ENCODE results near the gene MUC6. TPM values are rescaled to one million over a fixed set of nuclear protein-coding genes. Genes with fewer than 3 reads are reported as not detected.

MUC6 gene
- total RNA-seq, 1 donor from 2014 or later: 0.09 TPM

GRCh38 chr11:1069740-1070139, 33.2 kb upstream of the MUC6 start:
- no peak overlapping the region for H3K4me3 ChIP-seq
- intact Hi-C loops (cut with DNase I): no loop called here
- H3K27ac ChIP-seq: no peak overlapping the region
- ATAC-seq (no peak), DNase-seq (no peak)
- H3K4me1 ChIP-seq: peaks cover 17% of the 10 kb centered on the region
- H3K9me3 ChIP-seq: no peaks in the 10 kb centered on the region
- TF ChIP-seq, protein P1, sequence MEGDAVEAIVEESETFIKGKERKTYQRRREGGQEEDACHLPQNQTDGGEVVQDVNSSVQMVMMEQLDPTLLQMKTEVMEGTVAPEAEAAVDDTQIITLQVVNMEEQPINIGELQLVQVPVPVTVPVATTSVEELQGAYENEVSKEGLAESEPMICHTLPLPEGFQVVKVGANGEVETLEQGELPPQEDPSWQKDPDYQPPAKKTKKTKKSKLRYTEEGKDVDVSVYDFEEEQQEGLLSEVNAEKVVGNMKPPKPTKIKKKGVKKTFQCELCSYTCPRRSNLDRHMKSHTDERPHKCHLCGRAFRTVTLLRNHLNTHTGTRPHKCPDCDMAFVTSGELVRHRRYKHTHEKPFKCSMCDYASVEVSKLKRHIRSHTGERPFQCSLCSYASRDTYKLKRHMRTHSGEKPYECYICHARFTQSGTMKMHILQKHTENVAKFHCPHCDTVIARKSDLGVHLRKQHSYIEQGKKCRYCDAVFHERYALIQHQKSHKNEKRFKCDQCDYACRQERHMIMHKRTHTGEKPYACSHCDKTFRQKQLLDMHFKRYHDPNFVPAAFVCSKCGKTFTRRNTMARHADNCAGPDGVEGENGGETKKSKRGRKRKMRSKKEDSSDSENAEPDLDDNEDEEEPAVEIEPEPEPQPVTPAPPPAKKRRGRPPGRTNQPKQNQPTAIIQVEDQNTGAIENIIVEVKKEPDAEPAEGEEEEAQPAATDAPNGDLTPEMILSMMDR (IDR thresholded peaks at IDR 0.05): no peak
- H3K27me3 ChIP-seq (ENCODE audit: low read depth): no peaks in the 10 kb centered on the region
- H3K36me3 ChIP-seq: no peaks in the 10 kb centered on the region

DNA sequence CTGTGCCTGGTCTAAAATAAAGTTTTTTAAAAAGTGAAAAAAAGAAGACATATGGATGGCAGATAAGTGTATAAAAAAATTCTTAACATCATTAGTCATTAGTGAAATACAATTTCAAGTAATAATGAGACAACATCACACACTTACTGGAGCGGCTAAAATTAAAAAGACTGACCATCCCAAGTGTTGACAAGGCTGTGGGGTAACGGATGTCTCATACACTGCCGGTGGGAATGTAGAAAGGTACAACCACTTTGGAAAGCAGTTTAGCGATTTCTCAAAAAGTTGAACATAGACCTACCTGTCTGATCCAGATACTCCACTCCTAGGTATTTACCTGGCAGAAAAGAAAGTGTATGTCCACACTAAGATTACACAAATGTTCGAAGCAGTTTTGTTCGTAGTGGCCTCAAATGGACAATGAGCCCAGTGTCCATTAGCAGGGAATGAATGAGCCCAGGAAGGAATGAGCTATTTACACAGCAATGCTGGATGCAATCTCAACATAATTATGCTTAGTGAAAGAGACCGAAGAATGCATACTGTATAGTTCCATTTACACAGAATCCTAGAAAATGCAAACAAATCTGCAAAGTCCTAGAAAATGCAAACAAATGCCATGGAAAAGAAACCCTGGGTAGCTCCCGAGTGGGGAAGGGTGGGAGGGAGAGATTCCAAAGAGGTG, 31.4 kb upstream of the MUC6 start:
- no peak overlapping the region for H3K27ac ChIP-seq
- H3K4me3 ChIP-seq: no peak overlapping the region
- no peaks in the 10 kb centered on the region for H3K36me3 ChIP-seq
- TF ChIP-seq, protein P1 (IDR thresholded peaks at IDR 0.05): no peak
- no peak for DNase-seq
- H3K27me3 ChIP-seq (ENCODE audit: low read depth): no peaks in the 10 kb centered on the region
- H3K9me3 ChIP-seq: no peaks in the 10 kb centered on the region
- intact Hi-C loops (cut with DNase I): no loop called here
- no peak for ATAC-seq
- H3K4me1 ChIP-seq: peaks cover 7% of the 10 kb centered on the region

DNA sequence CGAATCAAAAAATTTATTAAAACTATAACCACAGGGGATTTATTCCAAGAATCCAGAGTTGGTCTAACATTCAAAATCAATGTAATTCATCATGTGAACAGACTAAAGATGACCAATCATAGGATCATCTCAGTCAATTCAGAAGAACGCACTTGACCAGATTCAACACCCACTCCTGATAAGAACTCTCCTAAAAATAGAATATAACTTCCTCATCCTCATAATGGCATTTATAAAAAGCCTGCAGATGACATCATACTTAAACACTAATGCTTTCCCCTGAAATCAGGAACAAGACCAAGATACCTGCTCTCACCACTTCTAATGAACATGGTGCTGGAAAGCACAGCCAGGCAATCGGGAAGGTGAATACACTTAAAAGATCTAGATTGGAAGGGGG, 27.6 kb upstream of the MUC6 start:
- ATAC-seq (no peak), DNase-seq (no peak)
- intact Hi-C loops (cut with DNase I): no loop called here
- Histone ChIP-seq H3K36me3 (no peaks in the 10 kb centered on the region), H3K4me3 (no peak overlapping the region), H3K27me3 (ENCODE audit: low read depth) (no peaks in the 10 kb centered on the region), H3K27ac (no peak overlapping the region), H3K9me3 (peaks cover 4% of the 10 kb centered on the region), H3K4me1 (no peaks in the 10 kb centered on the region)
- TF ChIP-seq, protein P1 (IDR thresholded peaks at IDR 0.05): no peak

DNA sequence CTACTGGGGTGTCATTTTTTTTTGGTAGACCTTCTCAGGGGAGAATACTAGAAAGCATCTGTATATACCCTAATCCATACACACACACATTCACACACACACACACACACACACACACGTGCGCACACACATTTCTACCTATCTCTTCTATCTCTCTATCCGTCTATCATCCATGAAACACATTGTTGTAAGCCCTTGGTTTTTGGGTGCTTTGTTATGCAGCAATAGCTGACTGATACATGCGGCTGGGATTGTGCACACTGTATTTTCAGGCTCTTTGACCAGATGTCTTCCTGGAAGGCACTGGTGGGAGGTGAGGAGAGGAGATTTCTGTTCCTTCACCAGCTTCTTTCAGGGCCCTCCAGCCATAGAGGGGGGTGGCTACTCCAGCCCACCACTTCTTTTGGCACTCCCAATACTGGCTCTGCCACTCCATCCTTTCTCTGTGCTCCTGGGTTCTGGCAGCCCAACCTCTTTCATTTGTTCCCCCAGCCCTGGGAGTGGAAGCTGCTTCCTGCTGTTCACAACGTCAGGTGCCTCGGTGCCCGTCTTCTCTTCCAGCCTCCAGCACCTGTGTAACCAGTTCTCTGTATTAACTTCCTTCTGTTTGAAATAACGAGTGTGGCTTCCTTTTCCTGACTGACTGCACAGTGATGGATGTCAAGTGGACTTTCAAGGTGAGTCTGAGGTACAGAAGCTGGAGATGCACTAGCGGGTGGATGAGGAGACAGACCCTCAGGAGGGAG, 25.7 kb upstream of the MUC6 start:
- peaks cover 4% of the 10 kb centered on the region for H3K9me3 ChIP-seq
- intact Hi-C loops (cut with DNase I): no loop called here
- no peaks in the 10 kb centered on the region for H3K27me3 ChIP-seq (ENCODE audit: low read depth)
- DNase-seq: no peak
- no peak overlapping the region for H3K27ac ChIP-seq
- ATAC-seq: no peak
- no peaks in the 10 kb centered on the region for H3K4me1 ChIP-seq
- no peak overlapping the region for H3K4me3 ChIP-seq
- TF ChIP-seq, protein P1 (IDR thresholded peaks at IDR 0.05): no peak
- no peaks in the 10 kb centered on the region for H3K36me3 ChIP-seq

- TF ChIP-seq, protein P1 (IDR thresholded peaks at IDR 0.05): no peak
- ATAC-seq: peak in 1 of 2 donors; percentile 57
- H3K4me3 ChIP-seq: no peak overlapping the region
- H3K36me3 ChIP-seq: no peaks in the 10 kb centered on the region
- H3K27me3 ChIP-seq (ENCODE audit: low read depth): no peaks in the 10 kb centered on the region
- H3K27ac ChIP-seq: no peak overlapping the region
- intact Hi-C loops (cut with DNase I): no loop called here
- H3K4me1 ChIP-seq: no peaks in the 10 kb centered on the region
- peaks cover 4% of the 10 kb centered on the region for H3K9me3 ChIP-seq
- no peak for DNase-seq
Observed at GRCh38 chr11:1060852-1061616, 24.5 kb upstream of the MUC6 start.

Data from lower lobe of right lung (tissue), 2 donors.